Neural progenitor cell (in vitro differentiated cells): ENCODE data around the gene CYP11A1.
A peak's percentile ranks its signal among the peaks of the same experiment; 100 is the strongest.

ENCODE experiments used
- EZH2 ChIP-seq: fragments of 200-600 bp; sonication (generic); IDR thresholded peaks from 2 replicates; pipeline ENCODE4 v1.6.1; 2017; ENCODE audit warnings: antibody characterized with exemption, mild to moderate bottlenecking, moderate library complexity
- EZH2phosphoT487 ChIP-seq: fragments of 200-600 bp; sonication (generic); IDR thresholded peaks from 2 replicates; pipeline ENCODE4 v1.6.1; 2017; ENCODE audit warnings: antibody characterized with exemption
- TF ChIP-seq, protein P1 (sequence below): fragments of 200-600 bp; sonication (generic); IDR thresholded peaks from 2 replicates; pipeline ENCODE4 v1.5.1; 2017; ENCODE audit warnings: antibody characterized with exemption, mild to moderate bottlenecking

GRCh38 chr15:74322558-74323180, 44.8 kb downstream of the CYP11A1 start:
- TF ChIP-seq, protein P1, sequence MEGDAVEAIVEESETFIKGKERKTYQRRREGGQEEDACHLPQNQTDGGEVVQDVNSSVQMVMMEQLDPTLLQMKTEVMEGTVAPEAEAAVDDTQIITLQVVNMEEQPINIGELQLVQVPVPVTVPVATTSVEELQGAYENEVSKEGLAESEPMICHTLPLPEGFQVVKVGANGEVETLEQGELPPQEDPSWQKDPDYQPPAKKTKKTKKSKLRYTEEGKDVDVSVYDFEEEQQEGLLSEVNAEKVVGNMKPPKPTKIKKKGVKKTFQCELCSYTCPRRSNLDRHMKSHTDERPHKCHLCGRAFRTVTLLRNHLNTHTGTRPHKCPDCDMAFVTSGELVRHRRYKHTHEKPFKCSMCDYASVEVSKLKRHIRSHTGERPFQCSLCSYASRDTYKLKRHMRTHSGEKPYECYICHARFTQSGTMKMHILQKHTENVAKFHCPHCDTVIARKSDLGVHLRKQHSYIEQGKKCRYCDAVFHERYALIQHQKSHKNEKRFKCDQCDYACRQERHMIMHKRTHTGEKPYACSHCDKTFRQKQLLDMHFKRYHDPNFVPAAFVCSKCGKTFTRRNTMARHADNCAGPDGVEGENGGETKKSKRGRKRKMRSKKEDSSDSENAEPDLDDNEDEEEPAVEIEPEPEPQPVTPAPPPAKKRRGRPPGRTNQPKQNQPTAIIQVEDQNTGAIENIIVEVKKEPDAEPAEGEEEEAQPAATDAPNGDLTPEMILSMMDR: peak; percentile 86
- TF ChIP-seq EZH2phosphoT487: no peak
- TF ChIP-seq EZH2: no peak
